SJCRH30 (cell line): ENCODE data around the gene BABAM2. TPM values are rescaled to one million over a fixed set of nuclear protein-coding genes. Genes with fewer than 3 reads are reported as not detected.

Source experiments
- DNase-seq, 2 experiments: peaks; one replicate each; pipeline ENCODE4 v3.0.0-alpha.2; 2015 to 2020
- H3K27ac ChIP-seq: fragments of 250-450 bp; sonication (Bioruptor Pico); 2 replicates; pipeline ENCODE4 v1.5.1; 2020; ENCODE audit warnings: mild to moderate bottlenecking, moderate library complexity
- H3K27me3 ChIP-seq: fragments of 250-450 bp; sonication (Bioruptor Pico); 2 replicates; pipeline ENCODE4 v1.5.1; 2020; ENCODE audit warnings: mild to moderate bottlenecking, moderate library complexity
- H3K36me3 ChIP-seq: fragments of 250-450 bp; sonication (Bioruptor Pico); 2 replicates; pipeline ENCODE4 v1.5.1; 2020; ENCODE audit warnings: mild to moderate bottlenecking, moderate library complexity
- H3K4me1 ChIP-seq: fragments of 250-450 bp; sonication (Bioruptor Pico); 2 replicates; pipeline ENCODE4 v1.5.1; 2020; ENCODE audit warnings: mild to moderate bottlenecking, moderate library complexity
- H3K4me3 ChIP-seq: fragments of 250-450 bp; sonication (Bioruptor Pico); 2 replicates; pipeline ENCODE4 v1.5.1; 2020; ENCODE audit warnings: mild to moderate bottlenecking, moderate library complexity
- H3K9me3 ChIP-seq: fragments of 250-450 bp; sonication (Bioruptor Pico); replicated peaks from 2 replicates; pipeline ENCODE4 v1.5.1; 2020; ENCODE audit warnings: mild to moderate bottlenecking, moderate library complexity
- total RNA-seq: library from RNA; depleted of rRNA; stranded (reverse); fragments of >200 nt; shearing (Covaris generic); gene quantifications from 2 replicates; pipeline ENCODE4 v1.2.3, GENCODE V29; 2014

BABAM2 gene
- total RNA-seq, 1 experiment from 2014 or later, result 37.3 TPM

- Histone ChIP-seq H3K4me3 (no peak overlapping the region), H3K36me3 (no peaks in the 10 kb centered on the region), H3K4me1 (peaks cover 6% of the 10 kb centered on the region), H3K27me3 (no peaks in the 10 kb centered on the region), H3K9me3 (no peaks in the 10 kb centered on the region), H3K27ac (no peak overlapping the region)
- peak; percentile 49 to 68 for DNase-seq
Observed at GRCh38 chr2:28137221-28137620, 246.7 kb downstream of the BABAM2 start.

GRCh38 chr2:28142386-28142785, 251.9 kb downstream of the BABAM2 start:
- H3K27ac ChIP-seq, result no peak overlapping the region

GRCh38 chr2:28148000-28148399, 257.5 kb downstream of the BABAM2 start:
- H3K9me3 ChIP-seq, result no peaks in the 10 kb centered on the region; the same call in 1 of the 2 replicates
- H3K36me3 ChIP-seq, result no peaks in the 10 kb centered on the region

More at GRCh38 chr2:28142386-28142785, 251.9 kb downstream of the BABAM2 start:
- H3K27me3 ChIP-seq, result no peaks in the 10 kb centered on the region
- peaks cover 1% of the 10 kb centered on the region for H3K4me1 ChIP-seq
- H3K4me3 ChIP-seq, result no peak overlapping the region
- DNase-seq, result peak in 1 of 2 experiments; percentile 17
- no peaks in the 10 kb centered on the region; the same call in 1 of the 2 replicates for H3K9me3 ChIP-seq
- H3K36me3 ChIP-seq, result no peaks in the 10 kb centered on the region

GRCh38 chr2:28148566-28148965, 258.0 kb downstream of the BABAM2 start:
- H3K27me3 ChIP-seq, result no peaks in the 10 kb centered on the region
- H3K27ac ChIP-seq, result no peak overlapping the region
- no peak for DNase-seq
- H3K4me3 ChIP-seq, result no peak overlapping the region
- H3K36me3 ChIP-seq, result no peaks in the 10 kb centered on the region
- H3K4me1 ChIP-seq, result no peaks in the 10 kb centered on the region
- H3K9me3 ChIP-seq, result no peaks in the 10 kb centered on the region; the same call in 1 of the 2 replicates

More at GRCh38 chr2:28148000-28148399, 257.5 kb downstream of the BABAM2 start:
- Histone ChIP-seq H3K4me3 (no peak overlapping the region), H3K27me3 (no peaks in the 10 kb centered on the region), H3K27ac (no peak overlapping the region), H3K4me1 (no peaks in the 10 kb centered on the region)
- DNase-seq, result no peak

- Histone ChIP-seq H3K4me3 (no peak overlapping the region), H3K9me3 (peaks cover under 1% of the 10 kb centered on the region; the same call in 1 of the 2 replicates), H3K27me3 (no peaks in the 10 kb centered on the region), H3K4me1 (no peaks in the 10 kb centered on the region), H3K27ac (no peak overlapping the region), H3K36me3 (no peaks in the 10 kb centered on the region)
- DNase-seq, result no peak
Observed at GRCh38 chr2:28150236-28150915, 259.8 kb downstream of the BABAM2 start.

- H3K27ac ChIP-seq, result no peak overlapping the region
- no peak for DNase-seq
- H3K9me3 ChIP-seq, result peaks cover 7% of the 10 kb centered on the region; the same call in 1 of the 2 replicates
- H3K4me1 ChIP-seq, result no peaks in the 10 kb centered on the region
- no peaks in the 10 kb centered on the region for H3K27me3 ChIP-seq
- no peak overlapping the region for H3K4me3 ChIP-seq
- no peaks in the 10 kb centered on the region for H3K36me3 ChIP-seq
Observed at GRCh38 chr2:28150994-28151393, 260.5 kb downstream of the BABAM2 start.

GRCh38 chr2:28152585-28153280, 262.2 kb downstream of the BABAM2 start:
- H3K27ac ChIP-seq, result no peak overlapping the region
- H3K36me3 ChIP-seq, result no peaks in the 10 kb centered on the region
- H3K4me3 ChIP-seq, result no peak overlapping the region
- no peaks in the 10 kb centered on the region for H3K27me3 ChIP-seq
- peaks cover 13% of the 10 kb centered on the region; the same call in 1 of the 2 replicates for H3K9me3 ChIP-seq
- no peaks in the 10 kb centered on the region for H3K4me1 ChIP-seq
- no peak for DNase-seq

- H3K27ac ChIP-seq, result no peak overlapping the region
- H3K4me3 ChIP-seq, result no peak overlapping the region
- no peaks in the 10 kb centered on the region for H3K4me1 ChIP-seq
- peaks cover 13% of the 10 kb centered on the region; the same call in 1 of the 2 replicates for H3K9me3 ChIP-seq
- no peaks in the 10 kb centered on the region for H3K27me3 ChIP-seq
- DNase-seq, result no peak
- no peaks in the 10 kb centered on the region for H3K36me3 ChIP-seq
Observed at GRCh38 chr2:28153851-28154250, 263.3 kb downstream of the BABAM2 start.

GRCh38 chr2:28155086-28155485, 264.6 kb downstream of the BABAM2 start:
- DNase-seq, result no peak
- peaks cover 13% of the 10 kb centered on the region; the same call in 1 of the 2 replicates for H3K9me3 ChIP-seq
- no peaks in the 10 kb centered on the region for H3K4me1 ChIP-seq
- H3K27ac ChIP-seq, result no peak overlapping the region
- H3K36me3 ChIP-seq, result no peaks in the 10 kb centered on the region
- no peaks in the 10 kb centered on the region for H3K27me3 ChIP-seq
- no peak overlapping the region for H3K4me3 ChIP-seq

GRCh38 chr2:28155627-28156026, 265.1 kb downstream of the BABAM2 start:
- Histone ChIP-seq H3K27ac (no peak overlapping the region), H3K36me3 (no peaks in the 10 kb centered on the region), H3K4me1 (peaks cover under 1% of the 10 kb centered on the region; the same call in 1 of the 2 replicates), H3K9me3 (peaks cover 13% of the 10 kb centered on the region; the same call in 1 of the 2 replicates), H3K4me3 (no peak overlapping the region), H3K27me3 (no peaks in the 10 kb centered on the region)
- peak; percentile 54 to 83 for DNase-seq

GRCh38 chr2:28158791-28159190, 268.3 kb downstream of the BABAM2 start:
- DNase-seq, result no peak
- Histone ChIP-seq H3K27me3 (no peaks in the 10 kb centered on the region), H3K27ac (no peak overlapping the region), H3K4me3 (no peak overlapping the region), H3K4me1 (peaks cover 21% of the 10 kb centered on the region), H3K36me3 (no peaks in the 10 kb centered on the region), H3K9me3 (peaks cover 13% of the 10 kb centered on the region; the same call in 1 of the 2 replicates)

GRCh38 chr2:28160986-28161425, 270.5 kb downstream of the BABAM2 start:
- Histone ChIP-seq H3K4me3 (no peak overlapping the region), H3K36me3 (no peaks in the 10 kb centered on the region), H3K27ac (peak overlapping the region; percentile 29; the same call in 1 of the 2 replicates), H3K9me3 (peaks cover 6% of the 10 kb centered on the region; the same call in 1 of the 2 replicates), H3K4me1 (peaks cover 34% of the 10 kb centered on the region), H3K27me3 (no peaks in the 10 kb centered on the region)
- DNase-seq, result peak; percentile 40 to 49

- Histone ChIP-seq H3K4me1 (peaks cover 34% of the 10 kb centered on the region), H3K4me3 (no peak overlapping the region), H3K36me3 (no peaks in the 10 kb centered on the region), H3K27ac (peak overlapping the region; percentile 29; the same call in 1 of the 2 replicates), H3K27me3 (no peaks in the 10 kb centered on the region), H3K9me3 (peaks cover 2% of the 10 kb centered on the region; the same call in 1 of the 2 replicates)
- peak; percentile 8 to 14 for DNase-seq
Observed at GRCh38 chr2:28161466-28161865, 270.9 kb downstream of the BABAM2 start.

- Histone ChIP-seq H3K36me3 (no peaks in the 10 kb centered on the region), H3K9me3 (no peaks in the 10 kb centered on the region), H3K27me3 (no peaks in the 10 kb centered on the region), H3K4me1 (peaks cover 34% of the 10 kb centered on the region), H3K27ac (no peak overlapping the region), H3K4me3 (no peak overlapping the region)
- no peak for DNase-seq
Observed at GRCh38 chr2:28162564-28162963, 272.0 kb downstream of the BABAM2 start.

GRCh38 chr2:28163028-28163427, 272.5 kb downstream of the BABAM2 start:
- Histone ChIP-seq H3K4me1 (peaks cover 34% of the 10 kb centered on the region), H3K4me3 (no peak overlapping the region), H3K9me3 (no peaks in the 10 kb centered on the region), H3K27me3 (no peaks in the 10 kb centered on the region), H3K27ac (no peak overlapping the region), H3K36me3 (no peaks in the 10 kb centered on the region)
- peak in 1 of 2 experiments; percentile 13 for DNase-seq
